GM23338 (cell line): ENCODE data around the gene IDI1. TPM values are rescaled to one million over a fixed set of nuclear protein-coding genes. Genes with fewer than 3 reads are reported as not detected.

Experiments
- ATAC-seq: fragments of 200-7000 bp; cut with Tn5 transposase; 3 replicates; pipeline ENCODE4 v1.9.1; 2020
- DNase-seq: peaks from one replicate; pipeline ENCODE4 v3.0.0-alpha.2; 2015; ENCODE audit warnings: low spot score
- H2AFZ ChIP-seq: fragments of 200-600 bp; sonication (generic); 2 replicates; pipeline ENCODE4 v1.8.0; 2016; ENCODE audit warnings: antibody characterized with exemption, mild to moderate bottlenecking, moderate library complexity
- H3F3A ChIP-seq: fragments of 200-600 bp; sonication (generic); replicated peaks from 2 replicates; pipeline ENCODE4 v1.8.0; 2017; ENCODE audit warnings: antibody characterized with exemption, mixed run types, low read depth
- H3K27ac ChIP-seq: fragments of 200-600 bp; sonication (generic); 2 replicates; pipeline ENCODE4 v1.6.1; 2016; ENCODE audit warnings: low read depth
- H3K27me3 ChIP-seq: fragments of 200-600 bp; sonication (generic); 2 replicates; pipeline ENCODE4 v1.8.0; 2016; ENCODE audit warnings: mild to moderate bottlenecking, mixed run types, moderate library complexity; ENCODE audit not compliant: insufficient read depth
- H3K36me3 ChIP-seq: fragments of 200-600 bp; sonication (generic); 2 replicates; pipeline ENCODE4 v1.8.0; 2016; ENCODE audit warnings: mild to moderate bottlenecking; ENCODE audit not compliant: insufficient read depth
- H3K4me1 ChIP-seq: fragments of 200-600 bp; sonication (generic); 2 replicates; pipeline ENCODE4 v1.8.0; 2016; ENCODE audit warnings: mild to moderate bottlenecking, moderate library complexity; ENCODE audit not compliant: insufficient read depth
- H3K4me2 ChIP-seq: fragments of 200-600 bp; sonication (generic); 2 replicates; pipeline ENCODE4 v1.7.1; 2017; ENCODE audit warnings: mixed run types
- H3K4me3 ChIP-seq: fragments of 200-600 bp; sonication (generic); 2 replicates; pipeline ENCODE4 v1.6.1; 2016; ENCODE audit warnings: mixed run types
- H3K79me2 ChIP-seq: fragments of 200-600 bp; sonication (generic); replicated peaks from 2 replicates; pipeline ENCODE4 v1.8.0; 2017; ENCODE audit warnings: mild to moderate bottlenecking; ENCODE audit not compliant: insufficient read depth
- H3K9me2 ChIP-seq: fragments of 200-600 bp; sonication (generic); 2 replicates; pipeline ENCODE4 v1.8.0; 2017; ENCODE audit not compliant: insufficient read depth
- H4K20me1 ChIP-seq: fragments of 200-600 bp; sonication (generic); replicated peaks from 2 replicates; pipeline ENCODE4 v1.8.0; 2017; ENCODE audit warnings: mild to moderate bottlenecking; ENCODE audit not compliant: insufficient read depth
- H3K27ac Mint-ChIP-seq: 2 replicates; pipeline ENCODE4 v1.8.0; 2020; ENCODE audit warnings: inconsistent platforms, mild to moderate bottlenecking, moderate library complexity, mixed read lengths
- H3K27me3 Mint-ChIP-seq: 3 replicates; pipeline ENCODE4 v1.8.0; 2022; ENCODE audit warnings: low read depth, mild to moderate bottlenecking, moderate library complexity, mixed read lengths, inconsistent platforms; ENCODE audit not compliant: insufficient read depth, poor library complexity
- H3K36me3 Mint-ChIP-seq: 3 replicates; pipeline ENCODE4 v1.8.0; 2021; ENCODE audit warnings: low read depth, mild to moderate bottlenecking, inconsistent platforms, moderate library complexity, mixed read lengths
- H3K4me1 Mint-ChIP-seq: 3 replicates; pipeline ENCODE4 v1.8.0; 2020; ENCODE audit warnings: mild to moderate bottlenecking, inconsistent platforms, mixed read lengths
- H3K4me3 Mint-ChIP-seq: 3 replicates; pipeline ENCODE4 v1.8.0; 2021; ENCODE audit warnings: moderate library complexity, mild to moderate bottlenecking, inconsistent platforms, mixed read lengths
- H3K9me3 Mint-ChIP-seq: 3 replicates; pipeline ENCODE4 v1.8.0; 2020; ENCODE audit warnings: moderate library complexity, mild to moderate bottlenecking, inconsistent platforms, mixed read lengths
- CREB1 ChIP-seq: fragments of 250-450 bp; sonication (Bioruptor Pico); IDR thresholded peaks from 2 replicates; pipeline ENCODE4 v1.5.0; 2020; ENCODE audit warnings: low read depth, mild to moderate bottlenecking, moderate library complexity
- EZH2 ChIP-seq: fragments of 200-600 bp; sonication (generic); IDR thresholded peaks from one replicate; pipeline ENCODE4 v1.8.0; 2017; ENCODE audit warnings: antibody characterized with exemption, mild to moderate bottlenecking, low read depth; ENCODE audit not compliant: unreplicated experiment
- EZH2phosphoT487 ChIP-seq: fragments of 200-600 bp; sonication (generic); IDR thresholded peaks from one replicate; pipeline ENCODE4 v1.8.1; 2018; ENCODE audit warnings: antibody characterized with exemption; ENCODE audit not compliant: unreplicated experiment
- NANOG ChIP-seq: IDR thresholded peaks from 2 replicates; pipeline ENCODE4 v1.6.1; 2016; ENCODE audit warnings: antibody characterized with exemption, borderline replicate concordance
- STAT1 ChIP-seq: IDR thresholded peaks from one replicate; pipeline ENCODE4 v1.6.1; 2016; ENCODE audit warnings: antibody characterized with exemption; ENCODE audit not compliant: unreplicated experiment
- ZNF114 ChIP-seq: fragments of 250-450 bp; sonication (Bioruptor Pico); IDR thresholded peaks from 2 replicates; pipeline ENCODE4 v1.5.0; 2020; ENCODE audit warnings: mild to moderate bottlenecking, moderate library complexity
- polyA plus RNA-seq: library from polyadenylated mRNA; unstranded; fragments of >200 nt; fragmentation: Nextera tagmentation; extraction: Ambion mirVana; gene quantifications from 2 replicates; pipeline ENCODE4 v1.2.1, GENCODE V29; 2016
- total RNA-seq: library from RNA; depleted of rRNA; stranded (reverse); fragments of >200 nt; shearing (Covaris generic); gene quantifications from 2 replicates; pipeline ENCODE4 v1.2.3, GENCODE V29; 2014
- TF ChIP-seq, protein P1 (sequence below): IDR thresholded peaks from one replicate; pipeline ENCODE4 v1.6.1; 2018; ENCODE audit warnings: antibody characterized with exemption; ENCODE audit not compliant: unreplicated experiment
- TF ChIP-seq, protein P2 (sequence below): IDR thresholded peaks from 2 replicates; pipeline ENCODE4 v1.6.1; 2016; ENCODE audit warnings: antibody characterized with exemption
- TF ChIP-seq, protein P3 (sequence below): fragments of 250-450 bp; sonication (Bioruptor Pico); IDR thresholded peaks from 2 replicates; pipeline ENCODE4 v1.5.0; 2020; ENCODE audit warnings: mild to moderate bottlenecking, moderate library complexity
- TF ChIP-seq, protein P4 (sequence below), 2 experiments: fragments of 200-600 bp in 1 of 2; sonication (generic) in 1 of 2; conservative IDR thresholded peaks; 2 replicates each; pipeline versions ENCODE4 v1.5.1 to v1.6.1; 2016 to 2017; ENCODE audit warnings: antibody characterized with exemption in 2 of 2, low read depth in 2 of 2, mild to moderate bottlenecking in 2 of 2, moderate library complexity in 1 of 2

Gene IDI1
- total and polyA plus RNA-seq, 2 experiments from 2014 or later = 119 to 154 TPM

DNA sequence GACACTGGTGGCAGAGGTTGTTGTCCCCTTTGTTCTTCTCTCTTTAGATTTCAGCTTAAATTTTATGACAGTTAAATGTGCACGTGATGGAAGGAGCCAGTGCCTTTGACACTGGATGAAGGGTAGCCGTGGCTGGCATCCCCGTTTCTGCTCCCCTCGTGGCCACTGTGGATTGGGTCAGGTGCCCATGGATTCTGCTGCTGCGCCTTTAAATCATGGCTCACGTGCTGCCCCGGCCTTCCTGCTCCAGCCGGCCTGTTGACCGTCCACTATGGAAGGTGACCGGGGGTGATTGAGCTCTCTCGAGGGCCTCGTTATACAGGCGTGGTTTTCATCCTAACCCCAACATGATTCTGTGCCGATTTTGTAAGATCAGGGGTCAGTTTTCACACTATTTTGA lies 41.8 kb upstream of the IDI1 start (continued):
- TF ChIP-seq, protein P1, sequence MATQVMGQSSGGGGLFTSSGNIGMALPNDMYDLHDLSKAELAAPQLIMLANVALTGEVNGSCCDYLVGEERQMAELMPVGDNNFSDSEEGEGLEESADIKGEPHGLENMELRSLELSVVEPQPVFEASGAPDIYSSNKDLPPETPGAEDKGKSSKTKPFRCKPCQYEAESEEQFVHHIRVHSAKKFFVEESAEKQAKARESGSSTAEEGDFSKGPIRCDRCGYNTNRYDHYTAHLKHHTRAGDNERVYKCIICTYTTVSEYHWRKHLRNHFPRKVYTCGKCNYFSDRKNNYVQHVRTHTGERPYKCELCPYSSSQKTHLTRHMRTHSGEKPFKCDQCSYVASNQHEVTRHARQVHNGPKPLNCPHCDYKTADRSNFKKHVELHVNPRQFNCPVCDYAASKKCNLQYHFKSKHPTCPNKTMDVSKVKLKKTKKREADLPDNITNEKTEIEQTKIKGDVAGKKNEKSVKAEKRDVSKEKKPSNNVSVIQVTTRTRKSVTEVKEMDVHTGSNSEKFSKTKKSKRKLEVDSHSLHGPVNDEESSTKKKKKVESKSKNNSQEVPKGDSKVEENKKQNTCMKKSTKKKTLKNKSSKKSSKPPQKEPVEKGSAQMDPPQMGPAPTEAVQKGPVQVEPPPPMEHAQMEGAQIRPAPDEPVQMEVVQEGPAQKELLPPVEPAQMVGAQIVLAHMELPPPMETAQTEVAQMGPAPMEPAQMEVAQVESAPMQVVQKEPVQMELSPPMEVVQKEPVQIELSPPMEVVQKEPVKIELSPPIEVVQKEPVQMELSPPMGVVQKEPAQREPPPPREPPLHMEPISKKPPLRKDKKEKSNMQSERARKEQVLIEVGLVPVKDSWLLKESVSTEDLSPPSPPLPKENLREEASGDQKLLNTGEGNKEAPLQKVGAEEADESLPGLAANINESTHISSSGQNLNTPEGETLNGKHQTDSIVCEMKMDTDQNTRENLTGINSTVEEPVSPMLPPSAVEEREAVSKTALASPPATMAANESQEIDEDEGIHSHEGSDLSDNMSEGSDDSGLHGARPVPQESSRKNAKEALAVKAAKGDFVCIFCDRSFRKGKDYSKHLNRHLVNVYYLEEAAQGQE = no peak
- TF ChIP-seq, protein P2, sequence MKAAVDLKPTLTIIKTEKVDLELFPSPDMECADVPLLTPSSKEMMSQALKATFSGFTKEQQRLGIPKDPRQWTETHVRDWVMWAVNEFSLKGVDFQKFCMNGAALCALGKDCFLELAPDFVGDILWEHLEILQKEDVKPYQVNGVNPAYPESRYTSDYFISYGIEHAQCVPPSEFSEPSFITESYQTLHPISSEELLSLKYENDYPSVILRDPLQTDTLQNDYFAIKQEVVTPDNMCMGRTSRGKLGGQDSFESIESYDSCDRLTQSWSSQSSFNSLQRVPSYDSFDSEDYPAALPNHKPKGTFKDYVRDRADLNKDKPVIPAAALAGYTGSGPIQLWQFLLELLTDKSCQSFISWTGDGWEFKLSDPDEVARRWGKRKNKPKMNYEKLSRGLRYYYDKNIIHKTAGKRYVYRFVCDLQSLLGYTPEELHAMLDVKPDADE = no peak
- TF ChIP-seq EZH2phosphoT487 (no peak), ZNF114 (no peak), CREB1 (CRISPR knock-in tag) (no peak)

DNA sequence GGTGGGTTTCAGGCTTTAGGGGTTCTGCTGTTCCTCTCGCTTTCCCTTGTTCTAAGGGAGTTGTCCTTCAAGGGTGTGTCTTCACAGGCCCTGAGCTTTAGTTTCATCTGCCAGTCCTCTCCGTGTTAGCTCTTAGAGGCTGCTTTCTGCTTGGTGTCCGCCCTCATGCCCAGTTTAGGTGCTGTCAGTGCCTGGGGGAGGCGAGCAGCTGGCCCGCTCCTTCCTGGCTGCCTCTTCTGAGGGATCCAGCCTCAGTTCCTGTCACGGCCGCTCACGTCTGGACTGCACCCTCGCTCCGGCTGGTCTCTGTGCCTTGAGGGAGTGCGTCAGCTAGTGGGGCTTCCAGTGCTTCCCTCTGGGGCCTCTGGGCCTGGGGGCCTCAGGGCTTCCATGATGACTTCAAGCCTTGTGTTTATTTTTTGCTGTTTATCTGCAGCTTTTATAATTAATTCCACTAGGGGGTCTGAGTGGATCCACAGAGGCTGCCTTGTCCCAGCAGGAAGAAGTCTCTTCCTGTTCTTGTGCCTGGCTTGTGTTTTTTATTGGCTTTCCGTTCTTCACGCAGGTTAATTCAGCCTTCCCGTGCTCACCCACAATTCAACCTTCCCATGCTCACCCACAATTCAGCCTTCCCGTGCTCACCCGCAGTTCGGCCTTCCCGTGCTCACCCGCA lies 40.2 kb upstream of the IDI1 start:
- H4K20me1 ChIP-seq = peaks cover 10% of the 10 kb centered on the region; the same call in 1 of the 2 replicates
- no peak overlapping the region for H3K4me2 ChIP-seq
- ATAC-seq = no peak
- no peak overlapping the region for H3K4me3 ChIP-seq
- Mint-ChIP-seq H3K9me3 (no peaks in the 10 kb centered on the region), H3K36me3 (peaks cover 45% of the 10 kb centered on the region), H3K4me3 (no peak overlapping the region), H3K27ac (peak overlapping the region; percentile 60), H3K4me1 (no peaks in the 10 kb centered on the region), H3K27me3 (peaks cover 8% of the 10 kb centered on the region)
- no peaks in the 10 kb centered on the region for H3K79me2 ChIP-seq
- no peaks in the 10 kb centered on the region for H3K27me3 ChIP-seq
- H3K36me3 ChIP-seq = peaks cover 16% of the 10 kb centered on the region
- no peak overlapping the region for H2AFZ ChIP-seq
- no peaks in the 10 kb centered on the region for H3F3A ChIP-seq
- H3K9me2 ChIP-seq = no peaks in the 10 kb centered on the region
- H3K4me1 ChIP-seq = no peaks in the 10 kb centered on the region
- DNase-seq = no peak
- H3K27ac ChIP-seq = no peak overlapping the region
- TF ChIP-seq STAT1 (no peak), ZNF114 (no peak), NANOG (no peak), EZH2 (no peak)
- TF ChIP-seq, protein P3, sequence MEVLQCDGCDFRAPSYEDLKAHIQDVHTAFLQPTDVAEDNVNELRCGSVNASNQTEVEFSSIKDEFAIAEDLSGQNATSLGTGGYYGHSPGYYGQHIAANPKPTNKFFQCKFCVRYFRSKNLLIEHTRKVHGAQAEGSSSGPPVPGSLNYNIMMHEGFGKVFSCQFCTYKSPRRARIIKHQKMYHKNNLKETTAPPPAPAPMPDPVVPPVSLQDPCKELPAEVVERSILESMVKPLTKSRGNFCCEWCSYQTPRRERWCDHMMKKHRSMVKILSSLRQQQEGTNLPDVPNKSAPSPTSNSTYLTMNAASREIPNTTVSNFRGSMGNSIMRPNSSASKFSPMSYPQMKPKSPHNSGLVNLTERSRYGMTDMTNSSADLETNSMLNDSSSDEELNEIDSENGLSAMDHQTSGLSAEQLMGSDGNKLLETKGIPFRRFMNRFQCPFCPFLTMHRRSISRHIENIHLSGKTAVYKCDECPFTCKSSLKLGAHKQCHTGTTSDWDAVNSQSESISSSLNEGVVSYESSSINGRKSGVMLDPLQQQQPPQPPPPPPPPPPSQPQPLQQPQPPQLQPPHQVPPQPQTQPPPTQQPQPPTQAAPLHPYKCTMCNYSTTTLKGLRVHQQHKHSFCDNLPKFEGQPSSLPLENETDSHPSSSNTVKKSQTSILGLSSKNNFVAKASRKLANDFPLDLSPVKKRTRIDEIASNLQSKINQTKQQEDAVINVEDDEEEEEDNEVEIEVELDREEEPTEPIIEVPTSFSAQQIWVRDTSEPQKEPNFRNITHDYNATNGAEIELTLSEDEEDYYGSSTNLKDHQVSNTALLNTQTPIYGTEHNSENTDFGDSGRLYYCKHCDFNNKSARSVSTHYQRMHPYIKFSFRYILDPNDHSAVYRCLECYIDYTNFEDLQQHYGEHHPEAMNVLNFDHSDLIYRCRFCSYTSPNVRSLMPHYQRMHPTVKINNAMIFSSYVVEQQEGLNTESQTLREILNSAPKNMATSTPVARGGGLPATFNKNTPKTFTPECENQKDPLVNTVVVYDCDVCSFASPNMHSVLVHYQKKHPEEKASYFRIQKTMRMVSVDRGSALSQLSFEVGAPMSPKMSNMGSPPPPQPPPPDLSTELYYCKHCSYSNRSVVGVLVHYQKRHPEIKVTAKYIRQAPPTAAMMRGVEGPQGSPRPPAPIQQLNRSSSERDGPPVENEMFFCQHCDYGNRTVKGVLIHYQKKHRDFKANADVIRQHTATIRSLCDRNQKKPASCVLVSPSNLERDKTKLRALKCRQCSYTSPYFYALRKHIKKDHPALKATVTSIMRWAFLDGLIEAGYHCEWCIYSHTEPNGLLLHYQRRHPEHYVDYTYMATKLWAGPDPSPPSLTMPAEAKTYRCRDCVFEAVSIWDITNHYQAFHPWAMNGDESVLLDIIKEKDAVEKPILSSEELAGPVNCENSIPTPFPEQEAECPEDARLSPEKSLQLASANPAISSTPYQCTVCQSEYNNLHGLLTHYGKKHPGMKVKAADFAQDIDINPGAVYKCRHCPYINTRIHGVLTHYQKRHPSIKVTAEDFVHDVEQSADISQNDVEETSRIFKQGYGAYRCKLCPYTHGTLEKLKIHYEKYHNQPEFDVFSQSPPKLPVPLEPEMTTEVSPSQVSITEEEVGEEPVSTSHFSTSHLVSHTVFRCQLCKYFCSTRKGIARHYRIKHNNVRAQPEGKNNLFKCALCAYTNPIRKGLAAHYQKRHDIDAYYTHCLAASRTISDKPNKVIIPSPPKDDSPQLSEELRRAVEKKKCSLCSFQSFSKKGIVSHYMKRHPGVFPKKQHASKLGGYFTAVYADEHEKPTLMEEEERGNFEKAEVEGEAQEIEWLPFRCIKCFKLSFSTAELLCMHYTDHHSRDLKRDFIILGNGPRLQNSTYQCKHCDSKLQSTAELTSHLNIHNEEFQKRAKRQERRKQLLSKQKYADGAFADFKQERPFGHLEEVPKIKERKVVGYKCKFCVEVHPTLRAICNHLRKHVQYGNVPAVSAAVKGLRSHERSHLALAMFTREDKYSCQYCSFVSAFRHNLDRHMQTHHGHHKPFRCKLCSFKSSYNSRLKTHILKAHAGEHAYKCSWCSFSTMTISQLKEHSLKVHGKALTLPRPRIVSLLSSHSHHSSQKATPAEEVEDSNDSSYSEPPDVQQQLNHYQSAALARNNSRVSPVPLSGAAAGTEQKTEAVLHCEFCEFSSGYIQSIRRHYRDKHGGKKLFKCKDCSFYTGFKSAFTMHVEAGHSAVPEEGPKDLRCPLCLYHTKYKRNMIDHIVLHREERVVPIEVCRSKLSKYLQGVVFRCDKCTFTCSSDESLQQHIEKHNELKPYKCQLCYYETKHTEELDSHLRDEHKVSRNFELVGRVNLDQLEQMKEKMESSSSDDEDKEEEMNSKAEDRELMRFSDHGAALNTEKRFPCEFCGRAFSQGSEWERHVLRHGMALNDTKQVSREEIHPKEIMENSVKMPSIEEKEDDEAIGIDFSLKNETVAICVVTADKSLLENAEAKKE (CRISPR knock-in tag) = no peak
- TF ChIP-seq, protein P2 = no peak
- TF ChIP-seq, protein P4, sequence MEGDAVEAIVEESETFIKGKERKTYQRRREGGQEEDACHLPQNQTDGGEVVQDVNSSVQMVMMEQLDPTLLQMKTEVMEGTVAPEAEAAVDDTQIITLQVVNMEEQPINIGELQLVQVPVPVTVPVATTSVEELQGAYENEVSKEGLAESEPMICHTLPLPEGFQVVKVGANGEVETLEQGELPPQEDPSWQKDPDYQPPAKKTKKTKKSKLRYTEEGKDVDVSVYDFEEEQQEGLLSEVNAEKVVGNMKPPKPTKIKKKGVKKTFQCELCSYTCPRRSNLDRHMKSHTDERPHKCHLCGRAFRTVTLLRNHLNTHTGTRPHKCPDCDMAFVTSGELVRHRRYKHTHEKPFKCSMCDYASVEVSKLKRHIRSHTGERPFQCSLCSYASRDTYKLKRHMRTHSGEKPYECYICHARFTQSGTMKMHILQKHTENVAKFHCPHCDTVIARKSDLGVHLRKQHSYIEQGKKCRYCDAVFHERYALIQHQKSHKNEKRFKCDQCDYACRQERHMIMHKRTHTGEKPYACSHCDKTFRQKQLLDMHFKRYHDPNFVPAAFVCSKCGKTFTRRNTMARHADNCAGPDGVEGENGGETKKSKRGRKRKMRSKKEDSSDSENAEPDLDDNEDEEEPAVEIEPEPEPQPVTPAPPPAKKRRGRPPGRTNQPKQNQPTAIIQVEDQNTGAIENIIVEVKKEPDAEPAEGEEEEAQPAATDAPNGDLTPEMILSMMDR (conservative IDR thresholded peaks at IDR 0.05; ENCODE audit: low read depth in 2 of 2) = no peak
